ENCODE measurements around the gene TMEM61.
"Not testable (repeated sequence)": the region's sequence is repeated elsewhere in the genome, so short reads cannot be mapped to it uniquely, and the experiment has no call there.

Gene TMEM61

DNA sequence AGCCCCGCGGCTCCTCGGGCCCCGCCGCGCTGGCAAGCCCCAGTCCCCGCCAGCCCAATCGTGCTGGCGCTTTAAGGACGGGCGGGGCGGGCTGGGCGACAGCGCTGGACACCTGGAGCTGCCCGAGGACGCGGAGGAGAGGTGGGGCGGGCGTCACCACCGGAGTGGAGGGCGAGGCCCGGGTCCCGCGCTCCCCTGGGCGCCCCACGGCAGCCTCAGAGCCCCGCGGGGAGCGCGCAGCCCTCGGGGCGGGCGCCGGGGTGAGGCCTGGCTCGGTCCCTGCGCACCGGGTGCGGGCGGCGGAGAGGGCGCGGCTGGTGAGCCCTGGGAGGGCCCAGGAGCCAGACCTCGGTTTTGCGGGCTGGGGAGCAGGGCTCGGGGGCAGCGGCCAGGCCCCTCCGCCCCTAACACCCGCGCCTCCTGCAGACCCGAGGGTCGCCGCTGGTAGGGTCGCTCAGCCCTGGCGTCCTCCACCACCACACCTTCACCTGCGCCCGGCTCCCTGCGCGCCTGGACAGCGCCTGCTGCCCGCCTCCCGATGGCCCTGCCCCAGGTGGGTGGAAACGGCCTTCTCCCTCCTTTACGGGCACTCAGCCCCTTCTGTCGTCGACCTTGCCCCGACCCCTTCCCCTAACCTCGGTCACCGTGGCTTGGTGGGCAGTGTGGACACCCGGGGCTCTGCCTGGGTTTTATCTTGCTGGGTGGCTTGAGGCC is at the start of gene TMEM61:
Gene TMEM61 (plus strand): TSS at position 101 of the 714 bp plus-strand sequence. CDS start 438 bp downstream, at position 539.
- no peak for DNase-seq (ENCODE audit: low spot score)

DNA sequence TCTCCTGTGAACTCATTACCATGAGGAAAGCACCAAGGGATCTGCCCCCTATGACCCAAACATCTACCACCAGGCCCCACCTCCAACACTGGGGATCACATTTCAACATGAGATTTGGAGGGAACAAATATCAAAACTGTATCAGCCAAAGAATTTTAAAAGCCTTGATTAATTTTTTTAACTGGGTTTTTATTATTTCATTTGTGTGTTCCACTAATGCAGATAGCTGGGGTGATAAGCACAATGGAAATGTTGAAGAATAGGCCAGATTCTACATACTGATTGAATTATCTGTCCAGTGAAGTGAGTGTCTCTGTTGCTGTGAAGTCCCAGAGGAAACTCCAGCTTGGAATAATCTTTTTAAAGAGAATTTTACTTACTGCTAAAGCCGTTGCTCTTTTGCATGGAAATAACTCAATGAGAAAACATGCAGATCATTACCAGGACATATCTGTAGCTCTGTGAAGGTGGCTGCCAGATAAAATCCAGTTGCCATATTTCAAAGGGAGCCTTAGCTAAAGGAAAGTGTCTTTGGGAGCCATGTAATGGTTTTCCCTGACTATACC is 49.1 kb upstream of the TMEM61 start:
- DNase-seq (ENCODE audit: low spot score) = no peak

- not testable (repeated sequence) for DNase-seq (ENCODE audit: low spot score)
These were observed 46.3 kb upstream of the TMEM61 start for GRCh38 chr1:54934081-54934480.

DNA sequence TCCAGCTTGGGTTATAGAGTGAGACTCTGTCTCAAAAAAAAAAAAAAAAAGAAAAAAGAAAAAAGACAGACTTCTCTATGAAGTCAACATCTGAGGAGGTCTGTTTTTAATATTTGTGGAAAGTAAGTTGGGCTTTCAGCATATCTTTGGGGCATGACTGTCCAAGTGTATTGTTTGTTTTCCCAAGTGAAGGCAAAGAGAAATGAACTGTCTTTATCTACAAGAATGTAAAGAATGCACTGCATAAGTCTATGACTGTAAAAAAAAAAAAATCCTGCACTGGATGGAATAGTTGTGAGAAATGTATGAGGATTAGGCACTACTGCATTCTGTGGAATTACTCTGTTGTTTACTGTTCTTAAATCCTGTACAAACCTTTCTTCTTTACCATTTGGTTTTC is 45.6 kb upstream of the TMEM61 start:
- DNase-seq (ENCODE audit: low spot score) = no peak

- no peak for DNase-seq (ENCODE audit: low spot score)
These were observed 43.6 kb upstream of the TMEM61 start for GRCh38 chr1:54936791-54937190.

DNA sequence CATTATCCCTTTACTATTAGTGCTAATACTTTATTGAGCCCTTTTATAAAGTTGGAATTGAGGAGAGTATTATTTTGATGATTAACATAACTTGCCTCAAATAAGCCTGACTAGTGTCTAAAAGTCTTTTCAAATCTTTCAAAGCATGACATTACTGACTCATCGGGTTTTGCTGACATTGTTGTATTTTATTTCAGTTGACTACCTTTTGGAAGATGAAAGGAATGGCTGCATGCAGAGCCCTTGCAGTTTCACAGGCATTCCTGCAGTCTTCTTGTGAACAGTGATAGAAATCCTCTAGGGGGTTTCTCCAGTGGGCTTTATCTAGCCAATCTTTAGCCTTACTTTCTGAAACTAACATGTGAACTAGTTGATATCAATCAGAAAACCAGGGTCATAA is 43.0 kb upstream of the TMEM61 start:
- DNase-seq (ENCODE audit: low spot score) = no peak

DNA sequence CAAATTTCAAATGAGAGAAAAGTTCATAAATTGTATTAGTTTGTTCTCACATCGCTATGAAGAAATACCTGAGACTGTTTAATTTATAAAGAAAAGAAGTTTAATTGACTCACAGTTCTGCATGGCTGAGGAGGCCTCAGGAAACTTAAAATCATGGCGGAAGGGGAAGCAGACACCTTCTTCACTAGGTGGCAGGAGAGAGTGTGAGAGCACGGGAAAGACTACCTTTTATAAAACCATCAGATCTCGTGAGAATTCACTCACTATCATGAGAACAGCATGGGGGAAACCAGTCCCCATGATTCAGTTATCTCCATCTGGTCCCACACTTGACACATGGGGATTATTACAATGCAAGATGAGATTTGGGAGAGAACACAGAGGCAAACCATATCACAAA is 41.5 kb upstream of the TMEM61 start:
- not testable (repeated sequence) for DNase-seq (ENCODE audit: low spot score)

- no peak for DNase-seq (ENCODE audit: low spot score)
These were observed 40.4 kb upstream of the TMEM61 start for GRCh38 chr1:54940042-54940441.

DNA sequence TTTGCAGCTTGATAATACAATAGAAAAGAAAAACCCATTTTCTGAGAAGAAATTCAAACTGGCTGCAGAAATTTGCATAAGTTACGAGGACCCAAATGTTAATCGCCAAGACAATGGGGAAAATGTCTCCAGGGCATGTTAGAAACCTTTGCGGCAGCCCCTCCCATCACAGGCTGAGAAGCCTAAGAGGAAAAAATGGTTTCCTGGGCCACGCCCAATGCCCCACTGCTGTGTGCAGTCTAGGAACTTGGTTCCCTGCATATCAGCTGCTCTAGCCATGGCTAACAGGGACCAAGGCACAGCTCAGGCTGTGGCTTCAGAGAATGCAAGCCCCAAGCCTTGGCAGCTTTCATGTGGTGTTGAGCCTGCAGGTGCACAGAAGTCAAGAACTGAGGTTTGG is 37.5 kb upstream of the TMEM61 start:
- no peak for DNase-seq (ENCODE audit: low spot score)

DNA sequence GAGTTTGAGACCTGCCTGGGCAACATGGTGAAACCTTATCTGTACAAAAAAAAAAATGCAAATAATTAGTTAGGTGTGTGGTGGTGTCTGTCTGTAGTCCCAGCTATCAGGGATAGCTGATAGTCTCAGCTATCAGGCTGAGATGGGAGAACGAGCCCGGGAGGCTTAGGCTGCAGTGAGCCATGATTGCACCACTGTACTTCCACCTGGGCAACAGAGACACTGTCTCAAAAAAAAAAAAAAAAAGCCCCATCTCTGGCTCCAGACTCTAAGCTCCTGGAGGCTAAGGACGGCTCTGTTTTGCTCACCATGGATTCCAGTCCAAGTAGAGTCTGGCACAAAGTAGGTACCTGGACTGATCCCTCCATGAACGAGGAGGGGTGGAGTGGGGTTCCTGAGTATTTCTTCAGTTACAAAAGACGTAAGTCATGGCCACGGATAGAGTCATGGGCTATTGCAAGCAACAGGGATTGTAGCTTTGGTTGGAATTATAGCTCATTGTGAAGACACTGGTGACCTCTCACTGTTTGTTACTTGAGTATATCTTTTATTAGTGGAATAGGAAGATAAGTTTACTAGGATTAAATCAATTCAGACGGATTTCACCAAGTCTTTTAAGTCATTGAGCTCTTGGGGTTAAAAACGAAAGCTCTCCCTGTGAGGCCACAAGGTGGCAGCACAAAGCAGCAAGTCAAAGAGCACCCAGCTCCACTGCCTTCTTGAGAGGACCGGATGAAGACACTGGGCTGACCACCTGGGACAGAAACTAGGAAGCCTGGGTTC is 35.6 kb upstream of the TMEM61 start:
- DNase-seq (ENCODE audit: low spot score) = peak; percentile 60

- no peak for DNase-seq (ENCODE audit: low spot score)
These were observed 35.0 kb upstream of the TMEM61 start for GRCh38 chr1:54945393-54945936.

- no peak for DNase-seq (ENCODE audit: low spot score)
These were observed 32.9 kb upstream of the TMEM61 start for GRCh38 chr1:54947540-54947939.

DNA sequence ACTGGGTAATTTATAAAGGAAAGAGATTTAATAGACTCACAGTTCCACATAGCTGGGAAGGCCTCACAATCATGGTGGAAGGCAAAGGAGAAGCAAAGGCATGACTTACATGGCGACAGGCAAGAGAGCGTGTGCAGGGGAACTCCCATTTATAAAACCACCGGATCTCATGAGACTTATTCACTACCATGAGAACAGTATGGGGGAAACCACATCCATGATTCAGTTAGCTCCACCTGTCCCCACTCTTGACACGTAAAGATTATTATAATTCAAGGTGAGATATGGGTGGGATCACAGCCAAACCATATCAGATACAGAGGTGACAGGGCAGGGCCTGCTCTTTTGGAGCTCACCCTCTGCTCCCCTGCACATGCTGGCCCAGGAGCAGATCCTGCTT is 31.4 kb upstream of the TMEM61 start:
- no peak for DNase-seq (ENCODE audit: low spot score)

DNA sequence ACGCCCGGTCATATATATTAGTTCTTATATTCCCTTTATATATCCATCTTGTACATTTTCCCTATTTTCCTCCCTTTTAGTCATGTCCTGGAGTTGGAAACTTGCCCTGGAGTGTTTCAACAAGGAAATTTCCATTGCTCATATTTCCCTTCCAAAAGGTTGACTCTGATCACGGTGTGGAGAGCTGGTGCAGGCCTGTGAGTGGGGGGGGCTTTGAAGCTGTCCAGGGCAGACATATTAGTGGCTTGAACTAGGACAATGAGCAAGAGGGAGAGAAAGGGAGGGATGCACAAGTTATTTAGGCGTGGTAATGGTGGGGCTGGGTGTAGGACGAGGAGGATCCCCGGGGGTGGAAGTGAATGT is 30.4 kb upstream of the TMEM61 start:
- DNase-seq (ENCODE audit: low spot score) = no peak

DNA sequence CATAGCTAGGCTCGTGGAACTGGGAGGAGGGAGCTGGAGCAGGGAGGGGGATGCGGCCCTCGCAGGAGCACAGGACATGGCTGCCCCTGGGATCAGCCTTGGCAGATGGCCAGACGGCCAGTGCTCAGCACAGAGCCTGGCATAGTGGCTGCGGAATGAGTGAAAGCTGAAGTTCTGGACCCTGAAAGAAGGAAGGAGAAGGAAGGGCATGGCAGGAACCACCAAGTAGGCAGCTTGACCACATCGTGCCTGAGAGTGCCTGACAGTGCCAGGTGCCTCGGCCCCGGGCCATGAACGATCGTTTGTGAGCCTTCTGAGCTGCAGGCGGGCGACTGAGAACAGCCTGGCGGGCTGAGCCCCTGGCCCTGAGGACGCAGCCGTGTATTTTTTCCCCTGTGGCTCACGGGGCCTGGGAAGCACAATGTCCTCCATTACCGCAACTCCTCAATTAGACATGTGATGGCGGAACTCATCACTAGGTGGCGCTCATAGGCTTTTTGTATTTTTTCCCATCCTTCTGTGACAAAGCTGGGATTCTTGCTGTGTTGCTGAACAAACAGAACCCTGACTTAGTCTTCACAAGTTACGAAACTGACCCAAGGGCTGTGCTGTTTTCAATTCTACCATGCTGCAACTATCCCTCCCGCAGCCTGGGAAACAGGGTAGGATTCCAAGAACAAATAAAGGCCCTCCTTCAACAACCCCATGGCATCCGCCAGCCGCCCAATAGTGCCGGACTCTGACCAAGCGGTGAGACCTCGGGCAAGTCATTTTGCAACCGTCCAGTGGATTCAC is 29.9 kb upstream of the TMEM61 start:
- peak; percentile 50 for DNase-seq (ENCODE audit: low spot score)

DNA sequence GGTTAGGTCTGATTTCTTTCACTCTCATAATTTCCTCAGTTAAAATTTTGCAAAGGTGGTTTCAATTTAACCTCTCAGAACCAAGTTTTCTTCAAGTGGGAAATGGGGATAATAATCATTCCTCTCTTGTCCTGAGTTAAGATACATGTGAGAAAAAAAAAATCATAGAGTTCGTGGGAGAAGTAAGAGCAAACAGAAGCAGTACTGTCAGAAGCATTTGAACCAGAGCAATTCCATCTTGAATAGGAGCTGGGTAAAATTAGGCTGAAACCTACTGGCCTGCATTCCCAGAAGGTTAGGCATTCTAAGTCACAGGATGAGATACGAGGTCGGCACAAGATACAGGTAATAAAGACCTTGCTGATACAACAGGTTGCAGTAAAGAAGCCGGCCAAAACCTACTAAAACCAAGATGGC is 28.6 kb upstream of the TMEM61 start:
- no peak for DNase-seq (ENCODE audit: low spot score)

GRCh38 chr1:54952950-54953718 is 27.3 kb upstream of the TMEM61 start:
- DNase-seq (ENCODE audit: low spot score) = no peak

- DNase-seq (ENCODE audit: low spot score) = no peak
These were observed 26.6 kb upstream of the TMEM61 start for GRCh38 chr1:54953846-54954245.

- DNase-seq (ENCODE audit: low spot score) = no peak
These were observed 25.1 kb upstream of the TMEM61 start for GRCh38 chr1:54955359-54955758.

- no peak for DNase-seq (ENCODE audit: low spot score)
These were observed 23.7 kb upstream of the TMEM61 start for GRCh38 chr1:54956726-54957125.

DNA sequence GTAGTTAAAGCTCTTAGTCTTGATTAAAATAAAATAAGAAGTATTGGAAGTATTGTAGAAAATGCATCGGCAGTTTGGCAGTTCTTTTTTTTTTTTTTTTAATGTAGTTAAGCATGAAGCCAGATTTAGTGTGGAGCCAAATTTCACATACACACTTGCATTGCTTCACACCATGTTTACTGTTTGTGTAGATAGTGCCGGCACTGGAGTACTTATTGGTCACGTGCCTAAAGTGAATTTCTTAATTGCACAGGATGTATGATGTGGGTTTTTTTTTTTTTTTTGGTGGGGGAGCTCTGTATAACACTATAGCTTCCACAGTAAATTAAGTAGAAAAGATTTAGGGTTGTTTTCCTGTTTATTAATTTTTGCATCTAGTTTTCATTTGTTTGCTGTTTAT is 21.2 kb upstream of the TMEM61 start:
- no peak for DNase-seq (ENCODE audit: low spot score)
